ENCODE data around the gene ST6GAL1.
A peak's percentile ranks its signal among the peaks of the same experiment; 100 is the strongest.

Gene ST6GAL1

GRCh38 chr3:186917512-186918312, 12.6 kb upstream of the ST6GAL1 start:
- no peak for DNase-seq

GRCh38 chr3:186920301-186920700, 10.0 kb upstream of the ST6GAL1 start:
- no peak for DNase-seq

- no peak for DNase-seq
Observed at GRCh38 chr3:186920796-186921195, 9.5 kb upstream of the ST6GAL1 start.

- no peak for DNase-seq
Observed at GRCh38 chr3:186921578-186921977, 8.7 kb upstream of the ST6GAL1 start.

- no peak for DNase-seq
Observed at GRCh38 chr3:186922224-186922623, 8.1 kb upstream of the ST6GAL1 start.

- no peak for DNase-seq
Observed at GRCh38 chr3:186922790-186923189, 7.5 kb upstream of the ST6GAL1 start.

- no peak for DNase-seq
Observed at GRCh38 chr3:186923241-186923640, 7.1 kb upstream of the ST6GAL1 start.

- no peak for DNase-seq
Observed at GRCh38 chr3:186925826-186926225, 4.5 kb upstream of the ST6GAL1 start.

- DNase-seq: no peak
Observed at GRCh38 chr3:186929186-186929585, 1.1 kb upstream of the ST6GAL1 start.

- no peak for DNase-seq
Observed at GRCh38 chr3:186929685-186930084, 641 bp upstream of the ST6GAL1 start.

- peak; percentile 82 for DNase-seq
Observed at GRCh38 chr3:186930641-186931531, 560 bp downstream of the ST6GAL1 start.

GRCh38 chr3:186931532-186932280, 1.4 kb downstream of the ST6GAL1 start:
- DNase-seq: peak; percentile 23

GRCh38 chr3:186932281-186933181, 2.2 kb downstream of the ST6GAL1 start:
- peak; percentile 55 for DNase-seq

GRCh38 chr3:186933816-186934215, 3.5 kb downstream of the ST6GAL1 start:
- DNase-seq: peak; percentile 49

GRCh38 chr3:186935133-186935532, 4.8 kb downstream of the ST6GAL1 start:
- DNase-seq: no peak

GRCh38 chr3:186937017-186937875, 6.9 kb downstream of the ST6GAL1 start:
- no peak for DNase-seq

GRCh38 chr3:186938716-186939115, 8.4 kb downstream of the ST6GAL1 start:
- DNase-seq: no peak

GRCh38 chr3:186939536-186939935, 9.2 kb downstream of the ST6GAL1 start:
- DNase-seq: no peak

GRCh38 chr3:186940967-186941366, 10.6 kb downstream of the ST6GAL1 start:
- DNase-seq: no peak

- no peak for DNase-seq
Observed at GRCh38 chr3:186942168-186942567, 11.8 kb downstream of the ST6GAL1 start.

- no peak for DNase-seq
Observed at GRCh38 chr3:186945255-186945823, 15.0 kb downstream of the ST6GAL1 start.

Data from inflammatory macrophage treated with lipopolysaccharide for 4 hours (primary cell).